Stomach (tissue), 9 donors: ENCODE results near the gene CCDC91. TPM values are rescaled to one million over a fixed set of nuclear protein-coding genes. Genes with fewer than 3 reads are reported as not detected.

Experiments
- DNase-seq, 2 donors: peaks; one replicate each; pipeline versions ENCODE4 v3.0.0 to v3.0.0-alpha.2; 2013 to 2019
- H3K27ac ChIP-seq, 5 donors: fragments of 200-600 bp in 4 of 5; sonication (generic) in 4 of 5; one replicate each; pipeline ENCODE4 v1.5.1; 2013 to 2019; ENCODE audit warnings: mild to moderate bottlenecking in 1 of 5, moderate library complexity in 1 of 5
- H3K27me3 ChIP-seq, 3 donors: fragments of 200-600 bp; sonication (generic); one replicate each; pipeline ENCODE4 v1.5.1; 2017 to 2019; ENCODE audit warnings: mixed run types in 1 of 3
- H3K36me3 ChIP-seq, 4 donors: fragments of 200-600 bp; sonication (generic); 1 replicate in 3 of 4; 2 replicates in 1 of 4; pipeline ENCODE4 v1.5.1; 2016 to 2019
- H3K4me1 ChIP-seq, 4 donors: fragments of 200-600 bp; sonication (generic); one replicate each; pipeline ENCODE4 v1.5.1; 2016 to 2019
- H3K4me3 ChIP-seq, 4 donors: fragments of 200-600 bp; sonication (generic) in 3 of 4; one replicate each; pipeline ENCODE4 v1.5.1; 2016 to 2019; ENCODE audit warnings: mild to moderate bottlenecking in 1 of 4
- H3K9me3 ChIP-seq, 4 donors: fragments of 200-600 bp; sonication (generic); one replicate each; pipeline ENCODE4 v1.5.1; 2016 to 2019
- EP300 ChIP-seq: sonication (generic); formaldehyde crosslinking; IDR thresholded peaks from one replicate; pipeline ENCODE4 v1.6.1; 2017; ENCODE audit warnings: antibody characterized with exemption
- POLR2A ChIP-seq, 4 donors: fragments of 450-650 bp; IDR thresholded peaks; one replicate each; pipeline ENCODE4 v1.6.1; 2016; ENCODE audit warnings: antibody characterized with exemption in 4 of 4, control low read depth in 2 of 4, mild to moderate bottlenecking in 1 of 4, moderate library complexity in 1 of 4
- POLR2AphosphoS5 ChIP-seq, 3 donors: sonication (generic); formaldehyde crosslinking; IDR thresholded peaks; one replicate each; pipeline ENCODE4 v1.6.1; 2016; ENCODE audit warnings: antibody characterized with exemption in 3 of 3
- WGBS, 5 donors: extraction: QIAGEN DNeasy Blood & Tissue Kit in 3 of 5; methylation state at CpG; one replicate each; pipeline versions ENCODE4 v1.1.5 to v1.1.7; 2013 to 2018; 5-methylcytosine and 5-hydroxymethylcytosine counted together
- intact Hi-C: fragments of 100-400 bp; cut with DNase I; formaldehyde crosslinking; loops from one replicate; pipeline ENCODE4 v1.15.1; 2023; ENCODE audit warnings: low total_unique reads
- polyA plus RNA-seq, 3 donors: library from polyadenylated mRNA; stranded (reverse); fragments of 200-250 nt; gene quantifications; one replicate each; pipeline ENCODE4 v1.2.3, GENCODE V29; 2013
- total RNA-seq, 5 donors: library from RNA; depleted of rRNA; stranded (reverse); fragments of >200 nt; gene quantifications; one replicate each; pipeline versions ENCODE4 v1.1.0 to v1.2.3, GENCODE V29; 2014 to 2016
- TF ChIP-seq, protein P1 (sequence below), 7 experiments: fragments of 450-650 bp in 4 of 7; fragments of 200-600 bp in 3 of 7; sonication (generic) in 3 of 7; IDR thresholded peaks; one replicate each; pipeline ENCODE4 v1.5.1; 2016 to 2019; ENCODE audit warnings: antibody characterized with exemption in 7 of 7, control low read depth in 2 of 7, mild to moderate bottlenecking in 1 of 7
- donor health status: healthy with polysubstance abuse.
- donor health status: Bipolar disorder and iron deficiency.
- donor health status: healthy.

The CCDC91 gene
- total and polyA plus RNA-seq, 8 donors: 9.9 to 69.6 (median 34.4) TPM

GRCh38 chr12:28486521-28486920, 296.3 kb downstream of the CCDC91 start:
- no peak overlapping the region for H3K27ac ChIP-seq
- no peaks in the 10 kb centered on the region for H3K27me3 ChIP-seq
- TF ChIP-seq EP300: no peak
- TF ChIP-seq POLR2AphosphoS5 (IDR thresholded peaks at IDR 0.05): no peak
- TF ChIP-seq POLR2A (IDR thresholded peaks at IDR 0.05): no peak
- H3K9me3 ChIP-seq: no peaks in the 10 kb centered on the region
- H3K36me3 ChIP-seq: peaks cover 0 to 15% (median 6%) of the 10 kb centered on the region in 4 donors
- DNase-seq: no peak
- 90 to 97% (median 95%) methylated on average over 1 of the region's 1 CpG for WGBS, 5 donors
- H3K4me1 ChIP-seq: no peaks in the 10 kb centered on the region
- intact Hi-C loops: no loop called here
- H3K4me3 ChIP-seq: no peak overlapping the region

GRCh38 chr12:28489246-28489645, 299.0 kb downstream of the CCDC91 start:
- TF ChIP-seq POLR2A (IDR thresholded peaks at IDR 0.05) (no peak), POLR2AphosphoS5 (IDR thresholded peaks at IDR 0.05) (no peak), EP300 (no peak)
- TF ChIP-seq, protein P1, sequence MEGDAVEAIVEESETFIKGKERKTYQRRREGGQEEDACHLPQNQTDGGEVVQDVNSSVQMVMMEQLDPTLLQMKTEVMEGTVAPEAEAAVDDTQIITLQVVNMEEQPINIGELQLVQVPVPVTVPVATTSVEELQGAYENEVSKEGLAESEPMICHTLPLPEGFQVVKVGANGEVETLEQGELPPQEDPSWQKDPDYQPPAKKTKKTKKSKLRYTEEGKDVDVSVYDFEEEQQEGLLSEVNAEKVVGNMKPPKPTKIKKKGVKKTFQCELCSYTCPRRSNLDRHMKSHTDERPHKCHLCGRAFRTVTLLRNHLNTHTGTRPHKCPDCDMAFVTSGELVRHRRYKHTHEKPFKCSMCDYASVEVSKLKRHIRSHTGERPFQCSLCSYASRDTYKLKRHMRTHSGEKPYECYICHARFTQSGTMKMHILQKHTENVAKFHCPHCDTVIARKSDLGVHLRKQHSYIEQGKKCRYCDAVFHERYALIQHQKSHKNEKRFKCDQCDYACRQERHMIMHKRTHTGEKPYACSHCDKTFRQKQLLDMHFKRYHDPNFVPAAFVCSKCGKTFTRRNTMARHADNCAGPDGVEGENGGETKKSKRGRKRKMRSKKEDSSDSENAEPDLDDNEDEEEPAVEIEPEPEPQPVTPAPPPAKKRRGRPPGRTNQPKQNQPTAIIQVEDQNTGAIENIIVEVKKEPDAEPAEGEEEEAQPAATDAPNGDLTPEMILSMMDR (IDR thresholded peaks at IDR 0.05): no peak
- intact Hi-C loops: no loop called here
- no peak overlapping the region for H3K4me3 ChIP-seq
- no peaks in the 10 kb centered on the region for H3K9me3 ChIP-seq
- DNase-seq: no peak
- WGBS, 5 donors: 70 to 96% (median 88%) methylated on average over 2 of the region's 2 CpGs
- H3K27ac ChIP-seq: no peak overlapping the region
- peaks cover 0 to 10% (median 6%) of the 10 kb centered on the region in 4 donors for H3K36me3 ChIP-seq
- no peaks in the 10 kb centered on the region for H3K4me1 ChIP-seq
- H3K27me3 ChIP-seq: no peaks in the 10 kb centered on the region

GRCh38 chr12:28497889-28498411, 307.7 kb downstream of the CCDC91 start:
- Histone ChIP-seq H3K4me3 (no peak overlapping the region), H3K4me1 (peaks cover 0 to 19% (median 6%) of the 10 kb centered on the region in 4 donors), H3K27ac (peak overlapping the region in 1 of 5 donors; percentile 54), H3K36me3 (no peaks in the 10 kb centered on the region), H3K9me3 (no peaks in the 10 kb centered on the region), H3K27me3 (no peaks in the 10 kb centered on the region)
- peak in 1 of 2 donors; percentile 37 for DNase-seq
- TF ChIP-seq, protein P1 (IDR thresholded peaks at IDR 0.05): no peak
- TF ChIP-seq POLR2AphosphoS5 (IDR thresholded peaks at IDR 0.05): no peak
- no peak for TF ChIP-seq EP300
- TF ChIP-seq POLR2A (IDR thresholded peaks at IDR 0.05): no peak
- intact Hi-C loops: no loop called here

DNA sequence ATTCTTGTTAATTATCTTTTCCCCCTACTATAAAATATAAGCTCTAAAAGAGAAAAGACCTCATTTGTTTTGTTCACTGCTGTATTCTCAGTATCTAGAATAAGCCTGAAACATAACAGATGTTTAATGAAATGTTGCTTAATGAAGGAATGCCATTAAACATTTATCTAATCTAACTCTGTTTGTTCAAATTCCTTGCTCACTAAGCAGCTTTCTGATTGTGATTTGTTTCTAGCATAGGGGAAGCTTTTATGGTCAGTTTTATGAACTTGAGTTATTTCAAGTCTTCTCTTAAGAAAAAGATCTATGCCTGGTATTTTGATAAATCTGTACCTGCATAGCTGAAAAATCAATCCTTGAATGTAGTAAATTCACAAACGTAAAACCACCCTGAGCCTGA, 308.6 kb downstream of the CCDC91 start:
- no peaks in the 10 kb centered on the region for H3K9me3 ChIP-seq
- intact Hi-C loops: no loop called here
- 22 to 65% (median 45%) methylated on average over 1 of the region's 1 CpG for WGBS, 5 donors
- no peaks in the 10 kb centered on the region for H3K36me3 ChIP-seq
- H3K27me3 ChIP-seq: no peaks in the 10 kb centered on the region
- H3K4me1 ChIP-seq: peaks cover 0 to 19% (median 6%) of the 10 kb centered on the region in 4 donors
- TF ChIP-seq, protein P1 (IDR thresholded peaks at IDR 0.05): no peak
- TF ChIP-seq POLR2AphosphoS5 (IDR thresholded peaks at IDR 0.05): no peak
- no peak for TF ChIP-seq POLR2A (IDR thresholded peaks at IDR 0.05)
- no peak for TF ChIP-seq EP300
- DNase-seq: peak in 1 of 2 donors; percentile 7
- H3K4me3 ChIP-seq: no peak overlapping the region
- H3K27ac ChIP-seq: peak overlapping the region in 1 of 5 donors; percentile 54

DNA sequence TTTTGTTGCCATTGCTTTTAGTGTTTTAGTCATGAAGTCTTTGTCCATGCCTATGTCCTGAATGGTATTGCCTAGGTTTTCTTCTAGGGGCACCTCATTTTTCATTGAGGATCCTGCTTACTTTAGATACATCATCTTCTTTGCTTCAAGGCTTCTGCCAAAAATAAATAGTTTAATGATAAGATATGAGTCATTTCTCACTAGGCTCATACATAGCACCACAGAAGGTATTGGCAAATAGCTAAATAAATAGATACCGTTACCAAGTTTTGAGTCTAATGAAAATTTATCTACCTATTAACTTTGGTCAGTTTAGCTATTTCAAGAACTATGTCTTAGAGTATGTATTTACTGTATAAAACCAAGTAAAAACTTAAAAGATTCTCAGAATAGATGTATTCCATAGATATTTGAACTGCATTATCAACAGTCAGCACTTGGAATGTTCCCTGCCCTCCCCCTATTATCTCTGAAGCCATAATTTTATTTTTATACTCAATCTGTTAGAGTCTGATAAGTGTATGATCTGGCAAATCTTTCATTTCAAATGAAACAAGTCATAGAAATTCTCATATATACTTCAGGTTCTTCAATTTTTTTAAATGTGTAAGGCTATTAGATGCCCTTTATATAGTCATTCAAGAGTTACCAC, 310.2 kb downstream of the CCDC91 start:
- Histone ChIP-seq H3K27me3 (no peaks in the 10 kb centered on the region), H3K4me3 (no peak overlapping the region), H3K36me3 (no peaks in the 10 kb centered on the region), H3K9me3 (no peaks in the 10 kb centered on the region), H3K4me1 (peaks cover 0 to 22% (median 7%) of the 10 kb centered on the region in 4 donors), H3K27ac (no peak overlapping the region)
- no peak for DNase-seq
- 42 to 69% (median 65%) methylated on average over 1 of the region's 1 CpG for whole genome bisulfite sequencing, 5 donors
- intact Hi-C loops: no loop called here
- TF ChIP-seq, protein P1 (IDR thresholded peaks at IDR 0.05): no peak
- TF ChIP-seq POLR2A (IDR thresholded peaks at IDR 0.05) (no peak), POLR2AphosphoS5 (IDR thresholded peaks at IDR 0.05) (no peak), EP300 (no peak)
